Cerebellar nuclear complex (tissue), 1 donor: ENCODE measurements around the gene GPR162.

ENCODE experiments used
- DNase-seq, 2 experiments: peaks; one replicate each; lab custom pipeline; 2025; lab: John Stamatoyannopoulos, UW

Gene GPR162

GRCh38 chr12:6788972-6789924, 32.4 kb upstream of the GPR162 start, which contains the start of gene CD4:
CD4 (plus strand) TSS chr12:6789528; CDS start chr12:6800139, 10,611 bp downstream.
- no peak for DNase-seq

- no peak for DNase-seq
These were observed 31.0 kb upstream of the GPR162 start for GRCh38 chr12:6790496-6791150.

GRCh38 chr12:6791931-6792520, 29.6 kb upstream of the GPR162 start:
- no peak for DNase-seq

GRCh38 chr12:6792522-6793201, 29.0 kb upstream of the GPR162 start:
- DNase-seq: no peak

GRCh38 chr12:6795088-6795487, 26.5 kb upstream of the GPR162 start:
- DNase-seq: no peak

GRCh38 chr12:6796576-6796975, 25.0 kb upstream of the GPR162 start:
- DNase-seq: no peak

- DNase-seq: no peak
These were observed 22.5 kb upstream of the GPR162 start for GRCh38 chr12:6799147-6799546.

- DNase-seq: no peak
These were observed 14.5 kb upstream of the GPR162 start for GRCh38 chr12:6807170-6807569.

- no peak for DNase-seq
These were observed 12.6 kb upstream of the GPR162 start for GRCh38 chr12:6809056-6809455.

GRCh38 chr12:6810758-6811157, 10.9 kb upstream of the GPR162 start:
- no peak for DNase-seq

GRCh38 chr12:6813363-6813762, 8.3 kb upstream of the GPR162 start:
- DNase-seq: no peak

GRCh38 chr12:6816598-6816997, 5.0 kb upstream of the GPR162 start:
- DNase-seq: no peak

GRCh38 chr12:6817098-6817497, 4.5 kb upstream of the GPR162 start:
- no peak for DNase-seq

- no peak for DNase-seq
These were observed 3.9 kb upstream of the GPR162 start for GRCh38 chr12:6817662-6818157.

GRCh38 chr12:6818222-6818621, 3.4 kb upstream of the GPR162 start:
- DNase-seq: no peak

GRCh38 chr12:6818645-6819044, 3.0 kb upstream of the GPR162 start:
- DNase-seq: no peak

- no peak for DNase-seq
These were observed 2.3 kb upstream of the GPR162 start for GRCh38 chr12:6819106-6820030.

GRCh38 chr12:6820166-6820565, 1.5 kb upstream of the GPR162 start:
- DNase-seq: peak in 1 of 2 experiments; percentile 18

GRCh38 chr12:6822426-6823135, 960 bp downstream of the GPR162 start:
- no peak for DNase-seq
